Gastroesophageal sphincter (tissue), 4 donors: ENCODE results near the gene CHRDL1. TPM values are rescaled to one million over a fixed set of nuclear protein-coding genes. Genes with fewer than 3 reads are reported as not detected.

Experiments used
- ATAC-seq: fragments of 150-250 bp; one replicate; pipeline ENCODE4 v1.9.1; 2016; ENCODE audit warnings: mild to moderate bottlenecking, moderate library complexity
- H3K27ac ChIP-seq, 4 donors: fragments of 200-600 bp; sonication (generic) in 3 of 4; 1 replicate in 3 of 4; 2 replicates in 1 of 4; pipeline ENCODE4 v1.5.1; 2016 to 2019
- H3K27me3 ChIP-seq: fragments of 200-600 bp; sonication (generic); one replicate; pipeline ENCODE4 v1.5.1; 2019
- H3K36me3 ChIP-seq, 2 donors: fragments of 200-600 bp; sonication (generic); one replicate each; pipeline ENCODE4 v1.5.1; 2019; ENCODE audit warnings: control low read depth in 1 of 2
- H3K4me1 ChIP-seq, 3 donors: fragments of 200-600 bp; sonication (generic); 1 replicate in 2 of 3; 2 replicates in 1 of 3; pipeline ENCODE4 v1.5.1; 2016 to 2019; ENCODE audit warnings: control low read depth in 2 of 3
- H3K4me3 ChIP-seq, 2 donors: fragments of 200-600 bp; sonication (generic); one replicate each; pipeline ENCODE4 v1.5.1; 2019; ENCODE audit warnings: mild to moderate bottlenecking in 1 of 2, moderate library complexity in 1 of 2
- H3K9me3 ChIP-seq, 3 donors: fragments of 200-600 bp; sonication (generic); one replicate each; pipeline ENCODE4 v1.5.1; 2017 to 2019; ENCODE audit warnings: control low read depth in 2 of 3
- EP300 ChIP-seq: sonication (generic); formaldehyde crosslinking; IDR thresholded peaks from one replicate; pipeline ENCODE4 v1.6.1; 2017; ENCODE audit warnings: antibody characterized with exemption, mild to moderate bottlenecking
- POLR2A ChIP-seq, 2 donors: fragments of 450-650 bp; IDR thresholded peaks; one replicate each; pipeline ENCODE4 v1.6.1; 2017; ENCODE audit warnings: antibody characterized with exemption in 2 of 2, mild to moderate bottlenecking in 2 of 2, moderate library complexity in 1 of 2
- POLR2AphosphoS5 ChIP-seq: sonication (generic); formaldehyde crosslinking; IDR thresholded peaks from one replicate; pipeline ENCODE4 v1.6.1; 2017; ENCODE audit warnings: antibody characterized with exemption
- WGBS, 2 donors: methylation state at CpG; one replicate each; pipeline ENCODE4 v1.1.5; 2018; ENCODE audit warnings: low coverage in 1 of 2; 5-methylcytosine and 5-hydroxymethylcytosine counted together
- total RNA-seq, 4 donors: library from RNA; depleted of rRNA; stranded (reverse); fragments of >200 nt; gene quantifications; one replicate each; pipeline ENCODE4 v1.1.0, GENCODE V29; 2016
- TF ChIP-seq, protein P1 (sequence below), 4 experiments: fragments of 200-600 bp in 2 of 4; fragments of 450-650 bp in 2 of 4; sonication (generic) in 1 of 4; IDR thresholded peaks; one replicate each; pipeline ENCODE4 v1.5.1; 2017 to 2019; ENCODE audit warnings: antibody characterized with exemption in 4 of 4, mild to moderate bottlenecking in 2 of 4, moderate library complexity in 2 of 4

Gene CHRDL1
- total RNA-seq, 4 donors from 2014 or later = 154 to 403 (median 281) TPM

DNA sequence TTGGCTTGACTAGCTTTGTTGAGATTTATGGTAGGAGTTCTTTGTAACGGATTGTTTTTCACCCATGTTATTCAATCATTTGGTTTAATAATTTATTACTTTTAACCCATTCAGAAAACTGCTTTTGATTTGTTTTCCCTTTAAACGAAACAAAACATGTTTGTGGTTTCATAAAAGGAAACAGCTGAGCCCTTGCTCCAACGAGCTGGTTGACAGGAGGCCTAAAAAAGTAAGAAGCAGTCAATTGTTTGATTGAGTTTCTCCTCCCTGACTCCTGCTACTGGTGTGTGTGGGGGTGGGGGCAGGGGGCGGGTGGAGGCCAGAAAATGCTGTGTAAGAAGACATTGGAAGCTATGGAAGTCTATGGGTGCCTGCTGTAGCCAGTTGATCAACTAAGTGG lies 102.8 kb downstream of the CHRDL1 start:
- Histone ChIP-seq H3K9me3 (no peaks in the 10 kb centered on the region), H3K36me3 (peaks cover 0 to 10% of the 10 kb centered on the region in 2 donors), H3K4me3 (no peak overlapping the region), H3K4me1 (no peaks in the 10 kb centered on the region), H3K27me3 (no peaks in the 10 kb centered on the region), H3K27ac (no peak overlapping the region)
- 33 to 48% methylated on average over 3 of the region's 4 CpGs for WGBS, 2 donors
- ATAC-seq = no peak
- TF ChIP-seq POLR2A (IDR thresholded peaks at IDR 0.05) (no peak), POLR2AphosphoS5 (no peak), EP300 (no peak)
- TF ChIP-seq, protein P1, sequence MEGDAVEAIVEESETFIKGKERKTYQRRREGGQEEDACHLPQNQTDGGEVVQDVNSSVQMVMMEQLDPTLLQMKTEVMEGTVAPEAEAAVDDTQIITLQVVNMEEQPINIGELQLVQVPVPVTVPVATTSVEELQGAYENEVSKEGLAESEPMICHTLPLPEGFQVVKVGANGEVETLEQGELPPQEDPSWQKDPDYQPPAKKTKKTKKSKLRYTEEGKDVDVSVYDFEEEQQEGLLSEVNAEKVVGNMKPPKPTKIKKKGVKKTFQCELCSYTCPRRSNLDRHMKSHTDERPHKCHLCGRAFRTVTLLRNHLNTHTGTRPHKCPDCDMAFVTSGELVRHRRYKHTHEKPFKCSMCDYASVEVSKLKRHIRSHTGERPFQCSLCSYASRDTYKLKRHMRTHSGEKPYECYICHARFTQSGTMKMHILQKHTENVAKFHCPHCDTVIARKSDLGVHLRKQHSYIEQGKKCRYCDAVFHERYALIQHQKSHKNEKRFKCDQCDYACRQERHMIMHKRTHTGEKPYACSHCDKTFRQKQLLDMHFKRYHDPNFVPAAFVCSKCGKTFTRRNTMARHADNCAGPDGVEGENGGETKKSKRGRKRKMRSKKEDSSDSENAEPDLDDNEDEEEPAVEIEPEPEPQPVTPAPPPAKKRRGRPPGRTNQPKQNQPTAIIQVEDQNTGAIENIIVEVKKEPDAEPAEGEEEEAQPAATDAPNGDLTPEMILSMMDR (IDR thresholded peaks at IDR 0.05) = no peak

DNA sequence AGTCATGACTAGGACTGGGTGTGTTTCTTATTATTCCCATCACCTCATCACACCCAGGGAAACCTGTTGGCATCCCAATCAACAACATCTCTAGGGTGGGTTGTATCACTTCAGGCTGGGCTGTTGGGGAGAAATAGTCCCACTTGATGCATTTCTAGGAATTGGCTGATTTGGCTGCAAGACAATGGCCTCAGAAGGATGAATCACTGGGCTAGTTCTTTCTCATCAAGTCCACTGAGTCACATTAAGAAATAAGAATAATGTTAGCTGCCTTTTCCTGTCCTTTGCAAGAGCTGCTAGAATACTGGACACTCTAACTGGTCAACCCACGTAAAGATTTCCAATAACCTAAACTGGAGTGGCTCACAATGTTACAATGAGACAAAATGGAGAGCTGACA lies 104.2 kb downstream of the CHRDL1 start:
- no peak for TF ChIP-seq POLR2A (IDR thresholded peaks at IDR 0.05)
- no peak for TF ChIP-seq EP300
- TF ChIP-seq POLR2AphosphoS5 = no peak
- TF ChIP-seq, protein P1 (IDR thresholded peaks at IDR 0.05) = no peak
- H3K36me3 ChIP-seq = peaks cover 0 to 10% of the 10 kb centered on the region in 2 donors

DNA sequence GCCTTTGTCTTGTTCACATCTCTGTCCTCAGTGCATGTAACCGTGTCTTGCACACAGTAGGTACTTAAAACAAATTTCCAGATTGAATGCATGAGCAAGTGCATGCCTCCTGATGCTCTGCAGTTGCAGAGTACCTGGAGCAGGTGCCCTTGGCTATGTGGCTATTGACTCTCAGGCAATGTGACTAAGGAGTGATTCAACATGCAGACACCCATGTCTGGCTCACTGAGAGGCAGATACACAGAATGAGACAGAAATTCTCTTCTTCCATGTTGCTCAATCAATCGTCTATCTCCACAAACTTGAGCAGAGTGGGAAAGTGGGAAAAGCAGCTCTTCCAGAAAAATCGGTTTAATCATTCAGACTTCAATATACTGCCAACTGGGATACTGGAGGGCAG lies 111.0 kb downstream of the CHRDL1 start:
- Histone ChIP-seq H3K36me3 (peaks cover 0 to 5% of the 10 kb centered on the region in 2 donors), H3K27me3 (no peaks in the 10 kb centered on the region), H3K4me3 (no peak overlapping the region), H3K9me3 (no peaks in the 10 kb centered on the region), H3K4me1 (no peaks in the 10 kb centered on the region), H3K27ac (no peak overlapping the region)
- 79 to 100% methylated on average over 1 to 3 of the region's 3 CpGs for WGBS, 2 donors
- TF ChIP-seq, protein P1 (IDR thresholded peaks at IDR 0.05) = no peak
- TF ChIP-seq POLR2AphosphoS5 (no peak), EP300 (no peak), POLR2A (IDR thresholded peaks at IDR 0.05) (no peak)
- ATAC-seq = no peak

More for the DNA sequence above, 104.2 kb downstream of the CHRDL1 start:
- Histone ChIP-seq H3K27me3 (no peaks in the 10 kb centered on the region), H3K4me1 (no peaks in the 10 kb centered on the region), H3K27ac (no peak overlapping the region), H3K9me3 (no peaks in the 10 kb centered on the region), H3K4me3 (no peak overlapping the region)
- no peak for ATAC-seq
- 89% methylated on average over 1 of the region's 1 CpG; no CpG with 5 or more reads in 1 of the 2 donors for WGBS, 2 donors

- H3K27me3 ChIP-seq = no peaks in the 10 kb centered on the region
- peaks cover 0 to 5% of the 10 kb centered on the region in 2 donors for H3K36me3 ChIP-seq
- whole genome bisulfite sequencing, 2 donors = no CpG with 5 or more reads among the region's 2 CpGs
- no peaks in the 10 kb centered on the region for H3K9me3 ChIP-seq
- TF ChIP-seq EP300 (no peak), POLR2A (IDR thresholded peaks at IDR 0.05) (no peak), POLR2AphosphoS5 (no peak)
- TF ChIP-seq, protein P1 (IDR thresholded peaks at IDR 0.05) = no peak
- H3K27ac ChIP-seq = no peak overlapping the region
- ATAC-seq = no peak
- no peak overlapping the region for H3K4me3 ChIP-seq
- no peaks in the 10 kb centered on the region for H3K4me1 ChIP-seq
Measured at GRCh38 chrX:110683925-110684324, 111.7 kb downstream of the CHRDL1 start.

GRCh38 chrX:110678591-110678990 lies 117.0 kb downstream of the CHRDL1 start:
- Histone ChIP-seq H3K27me3 (no peaks in the 10 kb centered on the region), H3K36me3 (peaks cover 0 to 12% of the 10 kb centered on the region in 2 donors), H3K9me3 (no peaks in the 10 kb centered on the region), H3K4me1 (no peaks in the 10 kb centered on the region), H3K4me3 (no peak overlapping the region), H3K27ac (no peak overlapping the region)
- WGBS, 2 donors = 0% methylated on average over 1 of the region's 1 CpG; no CpG with 5 or more reads in 1 of the 2 donors
- TF ChIP-seq EP300 (no peak), POLR2A (IDR thresholded peaks at IDR 0.05) (no peak), POLR2AphosphoS5 (no peak)
- TF ChIP-seq, protein P1 (IDR thresholded peaks at IDR 0.05) = no peak
- ATAC-seq = no peak
